ENCODE measurements around the gene HSP90AA1.

DNA sequence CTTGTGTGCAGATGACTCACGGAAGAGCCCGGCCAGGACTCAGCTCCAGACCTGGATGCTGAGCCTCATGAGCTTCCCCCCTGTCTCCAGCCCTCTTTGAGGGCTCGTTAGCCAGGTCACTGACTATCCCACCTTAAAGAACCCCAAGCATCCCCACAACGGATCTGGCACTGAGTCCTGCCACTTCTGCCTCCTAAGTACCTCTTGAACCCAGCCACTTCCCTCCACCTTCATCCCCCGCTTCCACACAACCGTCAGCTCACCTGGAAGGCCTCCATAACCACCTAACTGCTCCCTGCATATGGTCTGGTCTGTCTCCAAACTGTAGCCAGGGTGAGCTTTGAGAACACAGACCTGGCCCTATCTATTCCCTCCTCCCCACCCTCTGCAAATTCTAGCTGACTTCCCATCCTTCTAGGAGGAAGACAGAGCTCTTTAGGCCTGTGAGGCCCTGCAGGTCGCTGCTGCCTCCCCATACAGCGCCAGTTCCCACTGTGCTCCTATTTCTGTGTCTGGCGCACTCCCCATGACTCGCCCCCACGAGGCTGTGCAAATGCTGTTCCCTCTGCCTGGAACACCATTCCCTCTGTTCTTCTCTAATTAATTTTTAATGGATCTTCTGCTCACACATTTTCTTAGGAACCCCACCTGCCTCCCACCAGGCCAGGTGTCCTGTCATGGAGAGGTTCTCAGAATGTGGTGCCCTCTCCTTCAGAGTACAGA is 2.9 kb upstream of the HSP90AA1 start:
- TF ChIP-seq CTCF (conservative IDR thresholded peaks at IDR 0.05; ENCODE audit: low read depth in 2 of 2) = no peak
- no peak for TF ChIP-seq EZH2phosphoT487 (IDR thresholded peaks at IDR 0.05; ENCODE audit: unreplicated experiment)
- no peak for TF ChIP-seq POLR2AphosphoS5 (IDR thresholded peaks at IDR 0.05; ENCODE audit: low read depth)
- TF ChIP-seq, protein P1, sequence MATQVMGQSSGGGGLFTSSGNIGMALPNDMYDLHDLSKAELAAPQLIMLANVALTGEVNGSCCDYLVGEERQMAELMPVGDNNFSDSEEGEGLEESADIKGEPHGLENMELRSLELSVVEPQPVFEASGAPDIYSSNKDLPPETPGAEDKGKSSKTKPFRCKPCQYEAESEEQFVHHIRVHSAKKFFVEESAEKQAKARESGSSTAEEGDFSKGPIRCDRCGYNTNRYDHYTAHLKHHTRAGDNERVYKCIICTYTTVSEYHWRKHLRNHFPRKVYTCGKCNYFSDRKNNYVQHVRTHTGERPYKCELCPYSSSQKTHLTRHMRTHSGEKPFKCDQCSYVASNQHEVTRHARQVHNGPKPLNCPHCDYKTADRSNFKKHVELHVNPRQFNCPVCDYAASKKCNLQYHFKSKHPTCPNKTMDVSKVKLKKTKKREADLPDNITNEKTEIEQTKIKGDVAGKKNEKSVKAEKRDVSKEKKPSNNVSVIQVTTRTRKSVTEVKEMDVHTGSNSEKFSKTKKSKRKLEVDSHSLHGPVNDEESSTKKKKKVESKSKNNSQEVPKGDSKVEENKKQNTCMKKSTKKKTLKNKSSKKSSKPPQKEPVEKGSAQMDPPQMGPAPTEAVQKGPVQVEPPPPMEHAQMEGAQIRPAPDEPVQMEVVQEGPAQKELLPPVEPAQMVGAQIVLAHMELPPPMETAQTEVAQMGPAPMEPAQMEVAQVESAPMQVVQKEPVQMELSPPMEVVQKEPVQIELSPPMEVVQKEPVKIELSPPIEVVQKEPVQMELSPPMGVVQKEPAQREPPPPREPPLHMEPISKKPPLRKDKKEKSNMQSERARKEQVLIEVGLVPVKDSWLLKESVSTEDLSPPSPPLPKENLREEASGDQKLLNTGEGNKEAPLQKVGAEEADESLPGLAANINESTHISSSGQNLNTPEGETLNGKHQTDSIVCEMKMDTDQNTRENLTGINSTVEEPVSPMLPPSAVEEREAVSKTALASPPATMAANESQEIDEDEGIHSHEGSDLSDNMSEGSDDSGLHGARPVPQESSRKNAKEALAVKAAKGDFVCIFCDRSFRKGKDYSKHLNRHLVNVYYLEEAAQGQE (IDR thresholded peaks at IDR 0.05; ENCODE audit: unreplicated experiment) = no peak
- no peak for TF ChIP-seq EZH2 (IDR thresholded peaks at IDR 0.05; ENCODE audit: low read depth, unreplicated experiment)
- TF ChIP-seq CREB1 (CRISPR knock-in tag; IDR thresholded peaks at IDR 0.05; ENCODE audit: low read depth) = no peak
- no peak for TF ChIP-seq JUNB (IDR thresholded peaks at IDR 0.05; ENCODE audit: unreplicated experiment)
- TF ChIP-seq NANOG (IDR thresholded peaks at IDR 0.05; ENCODE audit: borderline replicate concordance) = no peak
- TF ChIP-seq ETS1 (IDR thresholded peaks at IDR 0.05) = no peak

All from GM23338 (cell line).